DMS79 treated with DMSO at 0.1 percent for 48 hours (cell line): ENCODE measurements around the gene C2orf81.
"Not testable (repeated sequence)": the region's sequence is repeated elsewhere in the genome, so short reads cannot be mapped to it uniquely, and the experiment has no call there.

Source experiments
- DNase-seq: peaks from one replicate; lab custom pipeline; 2025; lab: John Stamatoyannopoulos, UW

Gene C2orf81

GRCh38 chr2:74442483-74443297, 21.3 kb upstream of the C2orf81 start:
- not testable (repeated sequence) for DNase-seq

- DNase-seq, result peak; percentile 38
These were observed 20.5 kb upstream of the C2orf81 start, which contains the start of gene RTKN for GRCh38 chr2:74441690-74442482. Gene RTKN (minus strand): TSS chr2:74441937. CDS start chr2:74441816, 121 bp downstream.

GRCh38 chr2:74441170-74441689, 19.8 kb upstream of the C2orf81 start:
- DNase-seq, result no peak

- peak; percentile 85 for DNase-seq
These were observed 19.2 kb upstream of the C2orf81 start for GRCh38 chr2:74440378-74441169.

GRCh38 chr2:74439803-74440377, 18.5 kb upstream of the C2orf81 start:
- no peak for DNase-seq

- DNase-seq, result no peak
These were observed 18.0 kb upstream of the C2orf81 start for GRCh38 chr2:74439373-74439772.

- no peak for DNase-seq
These were observed 16.8 kb upstream of the C2orf81 start for GRCh38 chr2:74438248-74438647.

- no peak for DNase-seq
These were observed 15.7 kb upstream of the C2orf81 start for GRCh38 chr2:74436848-74437695.

GRCh38 chr2:74436111-74436805, 14.8 kb upstream of the C2orf81 start:
- DNase-seq, result no peak

- no peak for DNase-seq
These were observed 9.1 kb upstream of the C2orf81 start for GRCh38 chr2:74430502-74430901.

GRCh38 chr2:74429487-74430451, 8.3 kb upstream of the C2orf81 start:
- no peak for DNase-seq

GRCh38 chr2:74428675-74429074, 7.3 kb upstream of the C2orf81 start:
- DNase-seq, result no peak

- no peak for DNase-seq
These were observed 6.1 kb upstream of the C2orf81 start for GRCh38 chr2:74427551-74427950.

- no peak for DNase-seq
These were observed 4.9 kb upstream of the C2orf81 start for GRCh38 chr2:74426181-74426758.

- DNase-seq, result no peak
These were observed 4.1 kb upstream of the C2orf81 start for GRCh38 chr2:74425523-74425922.

- no peak for DNase-seq
These were observed 3.6 kb upstream of the C2orf81 start for GRCh38 chr2:74424995-74425406.

GRCh38 chr2:74424139-74424992, 2.9 kb upstream of the C2orf81 start:
- no peak for DNase-seq
